Measurements from ENCODE around the gene PREP.

- no peak for TF ChIP-seq POLR2A (IDR thresholded peaks at IDR 0.05)
- TF ChIP-seq, protein P1, sequence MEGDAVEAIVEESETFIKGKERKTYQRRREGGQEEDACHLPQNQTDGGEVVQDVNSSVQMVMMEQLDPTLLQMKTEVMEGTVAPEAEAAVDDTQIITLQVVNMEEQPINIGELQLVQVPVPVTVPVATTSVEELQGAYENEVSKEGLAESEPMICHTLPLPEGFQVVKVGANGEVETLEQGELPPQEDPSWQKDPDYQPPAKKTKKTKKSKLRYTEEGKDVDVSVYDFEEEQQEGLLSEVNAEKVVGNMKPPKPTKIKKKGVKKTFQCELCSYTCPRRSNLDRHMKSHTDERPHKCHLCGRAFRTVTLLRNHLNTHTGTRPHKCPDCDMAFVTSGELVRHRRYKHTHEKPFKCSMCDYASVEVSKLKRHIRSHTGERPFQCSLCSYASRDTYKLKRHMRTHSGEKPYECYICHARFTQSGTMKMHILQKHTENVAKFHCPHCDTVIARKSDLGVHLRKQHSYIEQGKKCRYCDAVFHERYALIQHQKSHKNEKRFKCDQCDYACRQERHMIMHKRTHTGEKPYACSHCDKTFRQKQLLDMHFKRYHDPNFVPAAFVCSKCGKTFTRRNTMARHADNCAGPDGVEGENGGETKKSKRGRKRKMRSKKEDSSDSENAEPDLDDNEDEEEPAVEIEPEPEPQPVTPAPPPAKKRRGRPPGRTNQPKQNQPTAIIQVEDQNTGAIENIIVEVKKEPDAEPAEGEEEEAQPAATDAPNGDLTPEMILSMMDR (IDR thresholded peaks at IDR 0.05), result no peak
These were observed 47.0 kb upstream of the PREP start for GRCh38 chr6:105449756-105450390.

Data from ovary (tissue), 3 donors.